ENCODE measurements around the gene NR2C2. TPM values are rescaled to one million over a fixed set of nuclear protein-coding genes. Genes with fewer than 3 reads are reported as not detected.
"Not testable (repeated sequence)": the region's sequence is repeated elsewhere in the genome, so short reads cannot be mapped to it uniquely, and the experiment has no call there.

Gene NR2C2
- total RNA-seq: 61.5 TPM
- 10 to 100 TPM in 3 of 4 donors, 1 to 10 TPM in 1; 9.3 to 13.8 (median 11.4) TPM for polyA plus RNA-seq

DNA sequence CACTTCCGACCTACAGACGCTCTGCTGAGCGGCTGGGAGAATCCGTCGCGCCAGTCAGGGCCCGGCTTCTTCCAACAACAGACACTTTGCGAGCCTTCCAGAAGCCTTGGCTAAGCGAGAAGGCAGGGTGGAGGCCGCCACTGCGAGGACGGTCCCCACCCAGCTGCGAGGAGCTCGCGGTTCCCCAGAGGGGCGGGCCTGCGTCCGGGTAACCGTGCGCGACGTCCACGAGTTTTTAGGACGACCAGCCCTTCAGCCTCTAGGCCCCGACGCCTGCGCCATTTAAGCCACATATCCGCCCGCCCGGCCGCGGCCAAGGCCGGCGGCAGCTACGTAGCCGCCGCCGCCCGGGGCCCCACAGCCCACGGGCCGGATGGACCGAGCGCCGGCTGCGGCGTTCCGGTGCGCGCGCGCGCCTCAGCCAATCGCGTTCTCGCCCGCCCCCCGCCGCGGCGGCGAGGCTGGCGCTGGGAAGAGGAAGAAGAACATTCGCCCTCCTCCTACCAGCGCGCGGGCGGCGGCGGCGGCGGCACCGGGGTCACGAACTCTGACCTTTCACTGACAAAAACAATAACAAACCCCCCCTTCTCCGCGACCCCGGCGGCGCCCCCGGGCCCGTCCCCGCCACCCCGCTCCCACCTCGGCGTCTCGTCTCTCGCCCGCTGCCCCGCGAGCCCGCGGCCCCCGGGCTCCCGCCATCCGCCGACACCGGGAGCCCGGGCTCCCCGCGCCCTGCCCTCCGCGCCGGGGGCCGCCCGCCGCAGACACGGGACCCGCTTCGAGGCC lies at the start of gene NR2C2:
NR2C2 (plus strand) TSS at position 484 of the 786 bp plus-strand sequence. CDS start 56,332 bp downstream, outside the sequence.
- H3K36me3 ChIP-seq (ENCODE audit: control insufficient read depth, insufficient read depth, low read length): peaks cover 24% of the 10 kb centered on the region
- peak; percentile 85 to 91 (median 90) for DNase-seq
- peaks cover 31% of the 10 kb centered on the region for H3K4me1 ChIP-seq (ENCODE audit: control insufficient read depth, insufficient read depth, low read length, poor library complexity, severe bottlenecking)
- peak; percentile 68 for ATAC-seq (ENCODE audit: low read depth in 2 of 2)
- Mint-ChIP-seq H3K4me3 (peak within 1 kb of the TSS; percentile 91 to 100 (median 99)), H3K9me3 (no peaks in the 10 kb centered on the region), H3K36me3 (peaks cover 14% of the 10 kb centered on the region), H3K4me1 (peaks cover 26 to 67% (median 45%) of the 10 kb centered on the region in 4 donors), H3K27ac (peak within 1 kb of the TSS; percentile 100), H3K27me3 (peaks cover 4% of the 10 kb centered on the region)
- H3K27me3 ChIP-seq (ENCODE audit: control insufficient read depth, insufficient read depth, low read length): no peaks in the 10 kb centered on the region
- peak within 1 kb of the TSS; percentile 89 for H3K4me3 ChIP-seq (ENCODE audit: low read depth, low read length)
- peak within 1 kb of the TSS; percentile 97 for H3K27ac ChIP-seq (ENCODE audit: insufficient read depth, low read length, poor library complexity, severe bottlenecking)
- H3K9me3 ChIP-seq (ENCODE audit: control insufficient read depth in 2 of 2, low read length in 2 of 2): no peaks in the 10 kb centered on the region

DNA sequence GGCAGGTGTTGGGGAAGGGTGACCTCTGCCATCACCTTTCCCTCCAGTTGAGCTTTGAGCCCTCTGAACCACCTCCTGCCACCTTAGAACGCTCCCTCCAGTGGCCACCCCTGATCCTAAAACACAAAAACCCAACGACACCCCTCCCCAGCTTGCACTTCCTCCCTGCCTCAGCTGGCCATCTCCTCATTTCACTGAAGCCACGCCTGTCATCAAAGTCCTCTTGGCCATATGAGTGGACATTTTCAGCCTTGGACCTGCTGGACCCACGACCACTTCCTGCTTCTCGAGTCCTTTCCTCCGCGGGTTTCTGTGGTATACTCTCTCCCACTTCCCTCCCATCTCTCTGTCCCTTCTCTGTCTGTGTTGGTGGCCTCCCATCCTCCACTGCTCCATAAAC lies 48.5 kb upstream of the NR2C2 start:
- DNase-seq: no peak
- no peak overlapping the region for H3K27ac Mint-ChIP-seq
- ATAC-seq (ENCODE audit: low read depth in 2 of 2): no peak
- no peaks in the 10 kb centered on the region for H3K36me3 ChIP-seq (ENCODE audit: control insufficient read depth, insufficient read depth, low read length)
- no peak overlapping the region for H3K4me3 ChIP-seq (ENCODE audit: low read depth, low read length)
- peaks cover 4% of the 10 kb centered on the region for H3K27me3 ChIP-seq (ENCODE audit: control insufficient read depth, insufficient read depth, low read length)
- no peaks in the 10 kb centered on the region for H3K36me3 Mint-ChIP-seq
- H3K9me3 Mint-ChIP-seq: peaks cover 0 to 3% (median 0%) of the 10 kb centered on the region in 7 donors
- peaks cover 0 to 2% (median 0%) of the 10 kb centered on the region in 4 donors for H3K4me1 Mint-ChIP-seq
- no peaks in the 10 kb centered on the region for H3K4me1 ChIP-seq (ENCODE audit: control insufficient read depth, insufficient read depth, low read length, poor library complexity, severe bottlenecking)
- peaks cover 20% of the 10 kb centered on the region for H3K27me3 Mint-ChIP-seq
- H3K9me3 ChIP-seq (ENCODE audit: control insufficient read depth in 2 of 2, low read length in 2 of 2): no peaks in the 10 kb centered on the region
- no peak overlapping the region for H3K4me3 Mint-ChIP-seq
- H3K27ac ChIP-seq (ENCODE audit: insufficient read depth, low read length, poor library complexity, severe bottlenecking): no peak overlapping the region

DNA sequence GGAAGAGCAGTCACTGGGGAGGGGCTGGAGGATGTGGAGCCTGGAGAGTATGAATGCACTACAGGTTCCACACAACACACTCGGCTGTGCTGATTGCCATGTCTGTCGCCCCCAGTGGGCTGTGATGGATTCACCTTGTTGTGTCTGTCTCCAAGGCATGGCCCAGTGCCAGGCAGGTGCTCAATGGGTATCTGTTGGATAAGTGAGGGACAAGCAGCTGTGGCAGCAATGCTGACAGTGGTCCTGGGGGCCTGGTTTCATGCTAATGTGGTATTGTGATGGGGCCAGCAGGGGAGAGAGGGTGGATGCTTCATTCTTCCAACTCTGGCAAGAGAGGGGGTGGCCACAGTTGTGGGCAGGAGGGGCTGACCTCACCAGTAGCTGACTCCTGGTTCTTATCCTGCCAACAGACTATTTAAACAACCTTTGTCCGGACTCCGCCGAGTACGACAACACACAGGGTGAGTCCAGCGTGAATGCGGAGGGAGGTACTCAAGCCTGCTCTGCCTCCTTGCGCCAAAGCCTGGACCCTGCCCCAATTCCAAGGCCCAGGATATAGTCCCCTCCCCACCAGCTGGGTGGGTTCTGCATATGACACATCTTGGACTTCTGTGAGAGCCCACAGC lies 47.3 kb upstream of the NR2C2 start:
- Mint-ChIP-seq H3K4me1 (peaks cover 0 to 2% (median 0%) of the 10 kb centered on the region in 4 donors), H3K4me3 (peak overlapping the region in 1 of 4 donors; percentile 11), H3K27ac (no peak overlapping the region), H3K9me3 (peaks cover 0 to 3% (median 2%) of the 10 kb centered on the region in 7 donors), H3K36me3 (no peaks in the 10 kb centered on the region), H3K27me3 (peaks cover 12% of the 10 kb centered on the region)
- Histone ChIP-seq H3K9me3 (ENCODE audit: control insufficient read depth in 2 of 2, low read length in 2 of 2) (no peaks in the 10 kb centered on the region), H3K36me3 (ENCODE audit: control insufficient read depth, insufficient read depth, low read length) (no peaks in the 10 kb centered on the region), H3K4me1 (ENCODE audit: control insufficient read depth, insufficient read depth, low read length, poor library complexity, severe bottlenecking) (no peaks in the 10 kb centered on the region), H3K4me3 (ENCODE audit: low read depth, low read length) (no peak overlapping the region), H3K27ac (ENCODE audit: insufficient read depth, low read length, poor library complexity, severe bottlenecking) (no peak overlapping the region), H3K27me3 (ENCODE audit: control insufficient read depth, insufficient read depth, low read length) (peaks cover 4% of the 10 kb centered on the region)
- ATAC-seq (ENCODE audit: low read depth in 2 of 2) (no peak), DNase-seq (no peak)

DNA sequence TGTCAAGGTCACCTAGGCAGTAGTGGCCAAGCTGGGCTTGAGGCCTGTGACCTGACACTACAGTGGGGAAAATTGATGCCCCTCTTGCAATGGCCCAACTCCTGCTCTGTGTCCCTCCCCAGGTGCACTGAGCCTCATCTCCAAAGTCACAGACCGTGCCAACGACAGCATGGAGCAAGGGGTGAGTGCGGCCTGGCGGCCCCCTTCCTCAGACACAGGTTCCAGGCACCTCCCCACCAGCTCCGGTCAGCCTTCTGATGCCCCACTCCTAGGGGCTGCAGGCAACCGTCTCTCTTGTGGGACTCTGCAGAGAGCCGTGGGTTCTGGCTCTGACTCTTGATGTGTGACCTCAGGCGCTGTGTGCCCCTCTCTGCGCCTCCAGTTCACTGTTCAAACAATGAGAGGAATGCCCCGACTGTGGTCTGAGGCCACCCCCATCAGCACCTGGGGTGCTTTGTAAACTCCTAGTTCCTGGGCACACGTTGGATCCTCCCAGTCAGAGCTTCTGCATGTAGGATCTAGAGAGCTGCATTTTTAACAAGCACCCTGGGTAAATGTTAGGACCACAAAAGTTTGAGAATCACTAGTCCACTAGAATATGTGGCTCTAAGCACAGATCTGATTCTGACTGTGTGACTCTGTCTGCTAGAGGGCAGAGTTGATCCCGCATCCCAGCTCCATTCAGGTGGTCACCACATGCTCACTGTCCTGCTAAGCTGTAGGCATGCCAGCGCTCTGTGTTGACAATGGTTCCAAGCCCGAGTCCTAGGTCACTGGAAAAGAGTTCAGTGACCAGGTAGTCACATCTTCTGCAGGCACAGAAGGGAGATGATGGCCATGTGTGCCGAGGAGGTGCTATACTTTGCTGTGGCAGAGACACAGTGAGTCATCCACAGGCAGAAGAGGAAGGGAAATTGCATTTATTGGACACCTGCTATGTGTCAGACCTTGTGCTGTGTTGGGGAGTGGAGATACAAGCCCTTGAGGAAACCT lies 46.2 kb upstream of the NR2C2 start:
- no peak for DNase-seq
- no peak for ATAC-seq (ENCODE audit: low read depth in 2 of 2)
- no peaks in the 10 kb centered on the region for H3K27me3 ChIP-seq (ENCODE audit: control insufficient read depth, insufficient read depth, low read length)
- Mint-ChIP-seq H3K36me3 (no peaks in the 10 kb centered on the region), H3K4me3 (no peak overlapping the region), H3K4me1 (peaks cover 0 to 2% (median 0%) of the 10 kb centered on the region in 4 donors), H3K9me3 (peaks cover 0 to 9% (median 3%) of the 10 kb centered on the region in 7 donors), H3K27me3 (peaks cover 11% of the 10 kb centered on the region), H3K27ac (no peak overlapping the region)
- no peaks in the 10 kb centered on the region for H3K36me3 ChIP-seq (ENCODE audit: control insufficient read depth, insufficient read depth, low read length)
- no peak overlapping the region for H3K4me3 ChIP-seq (ENCODE audit: low read depth, low read length)
- no peak overlapping the region for H3K27ac ChIP-seq (ENCODE audit: insufficient read depth, low read length, poor library complexity, severe bottlenecking)
- H3K9me3 ChIP-seq (ENCODE audit: control insufficient read depth in 2 of 2, low read length in 2 of 2): no peaks in the 10 kb centered on the region
- no peaks in the 10 kb centered on the region for H3K4me1 ChIP-seq (ENCODE audit: control insufficient read depth, insufficient read depth, low read length, poor library complexity, severe bottlenecking)

DNA sequence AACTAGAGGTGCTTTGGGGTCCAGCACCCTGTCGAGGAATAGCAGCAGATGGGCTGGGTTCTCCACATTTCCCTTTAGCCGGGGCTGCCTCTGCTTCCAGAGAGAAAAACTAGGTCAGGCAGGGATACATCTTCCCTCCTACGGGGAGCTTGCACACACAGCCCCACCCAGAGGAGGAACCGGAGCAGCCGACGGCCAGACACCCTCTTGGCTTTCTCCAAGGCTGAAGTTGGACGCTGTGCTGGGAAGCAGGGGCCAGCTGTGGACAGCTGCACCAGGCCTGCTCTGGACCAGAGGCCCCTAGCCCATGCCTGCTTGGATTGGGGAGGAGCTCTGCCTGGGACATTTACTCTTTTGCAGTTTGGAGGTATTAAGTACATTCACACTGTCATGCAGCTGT lies 44.7 kb upstream of the NR2C2 start:
- H3K4me3 ChIP-seq (ENCODE audit: low read depth, low read length): no peak overlapping the region
- H3K4me1 ChIP-seq (ENCODE audit: control insufficient read depth, insufficient read depth, low read length, poor library complexity, severe bottlenecking): no peaks in the 10 kb centered on the region
- Mint-ChIP-seq H3K27ac (no peak overlapping the region), H3K36me3 (no peaks in the 10 kb centered on the region), H3K4me1 (peaks cover 0 to 2% (median 0%) of the 10 kb centered on the region in 4 donors), H3K27me3 (peaks cover 18% of the 10 kb centered on the region), H3K4me3 (no peak overlapping the region), H3K9me3 (peaks cover 0 to 9% (median 3%) of the 10 kb centered on the region in 7 donors)
- no peak for DNase-seq
- no peak overlapping the region for H3K27ac ChIP-seq (ENCODE audit: insufficient read depth, low read length, poor library complexity, severe bottlenecking)
- H3K36me3 ChIP-seq (ENCODE audit: control insufficient read depth, insufficient read depth, low read length): no peaks in the 10 kb centered on the region
- H3K27me3 ChIP-seq (ENCODE audit: control insufficient read depth, insufficient read depth, low read length): peaks cover 3% of the 10 kb centered on the region
- H3K9me3 ChIP-seq (ENCODE audit: control insufficient read depth in 2 of 2, low read length in 2 of 2): no peaks in the 10 kb centered on the region
- ATAC-seq (ENCODE audit: low read depth in 2 of 2): no peak

DNA sequence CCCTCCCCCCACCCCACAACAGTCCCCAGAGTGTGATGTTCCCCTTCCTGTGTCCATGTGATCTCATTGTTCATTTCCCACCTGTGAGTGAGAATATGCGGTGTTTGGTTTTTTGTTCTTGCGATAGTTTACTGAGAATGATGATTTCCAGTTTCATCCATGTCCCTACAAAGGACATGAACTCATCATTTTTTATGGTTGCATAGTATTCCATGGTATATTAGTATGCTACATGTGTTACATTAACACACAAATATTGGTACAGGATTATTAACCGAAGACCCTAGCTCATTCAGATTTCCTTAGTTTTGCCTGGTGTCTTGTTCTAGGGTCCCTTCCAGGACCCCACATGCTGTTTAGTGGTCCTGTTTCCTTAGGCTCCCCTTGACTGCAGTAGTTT lies 43.9 kb upstream of the NR2C2 start:
- H3K4me1 ChIP-seq (ENCODE audit: control insufficient read depth, insufficient read depth, low read length, poor library complexity, severe bottlenecking); H3K4me3 ChIP-seq (ENCODE audit: low read depth, low read length); H3K36me3 Mint-ChIP-seq; H3K27me3 ChIP-seq (ENCODE audit: control insufficient read depth, insufficient read depth, low read length); DNase-seq; H3K4me1 Mint-ChIP-seq; H3K27ac Mint-ChIP-seq; ATAC-seq (ENCODE audit: low read depth in 2 of 2); H3K36me3 ChIP-seq (ENCODE audit: control insufficient read depth, insufficient read depth, low read length); H3K27ac ChIP-seq (ENCODE audit: insufficient read depth, low read length, poor library complexity, severe bottlenecking); H3K9me3 ChIP-seq (ENCODE audit: control insufficient read depth in 2 of 2, low read length in 2 of 2); H3K4me3 Mint-ChIP-seq; H3K9me3 Mint-ChIP-seq: not testable (repeated sequence)
- H3K27me3 Mint-ChIP-seq: peaks cover 18% of the 10 kb centered on the region

DNA sequence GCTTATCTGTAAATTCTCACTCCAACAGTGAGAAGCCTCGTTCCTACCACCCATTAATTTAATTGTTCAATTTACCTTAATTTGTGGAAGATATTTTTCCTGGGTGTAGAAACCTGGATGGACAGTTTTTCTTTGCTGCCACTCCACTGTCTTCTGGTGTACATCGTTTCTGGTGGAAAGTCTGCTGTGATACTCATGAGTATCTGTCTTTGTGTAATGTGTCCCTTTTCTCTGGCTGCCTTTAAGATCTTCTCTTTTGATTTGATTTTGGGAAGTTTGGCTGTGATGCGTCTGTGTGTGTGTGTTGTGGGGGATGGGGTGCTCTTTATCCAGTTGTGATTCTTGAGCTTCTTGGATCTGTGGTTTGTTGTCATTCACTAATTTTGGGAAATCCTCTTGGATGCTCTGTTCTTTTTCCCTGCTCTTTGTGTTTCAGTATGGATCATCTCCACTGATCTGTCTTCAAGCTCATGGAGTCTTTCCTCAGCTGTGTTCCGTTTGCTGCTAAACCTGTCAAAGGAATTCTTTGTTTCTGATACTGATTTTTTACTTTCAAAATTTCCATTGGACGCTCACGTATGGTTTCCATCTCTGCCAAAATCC lies 42.2 kb upstream of the NR2C2 start:
- no peaks in the 10 kb centered on the region for H3K36me3 ChIP-seq (ENCODE audit: control insufficient read depth, insufficient read depth, low read length)
- H3K4me3 Mint-ChIP-seq: no peak overlapping the region
- H3K9me3 ChIP-seq (ENCODE audit: control insufficient read depth in 2 of 2, low read length in 2 of 2): no peaks in the 10 kb centered on the region
- ATAC-seq (ENCODE audit: low read depth in 2 of 2) (no peak), DNase-seq (no peak)
- H3K4me3 ChIP-seq (ENCODE audit: low read depth, low read length): no peak overlapping the region
- no peaks in the 10 kb centered on the region for H3K36me3 Mint-ChIP-seq
- no peaks in the 10 kb centered on the region for H3K4me1 ChIP-seq (ENCODE audit: control insufficient read depth, insufficient read depth, low read length, poor library complexity, severe bottlenecking)
- H3K27me3 Mint-ChIP-seq: peaks cover 14% of the 10 kb centered on the region
- H3K27ac ChIP-seq (ENCODE audit: insufficient read depth, low read length, poor library complexity, severe bottlenecking): no peak overlapping the region
- peaks cover 0 to 9% (median 3%) of the 10 kb centered on the region in 7 donors for H3K9me3 Mint-ChIP-seq
- H3K27ac Mint-ChIP-seq: no peak overlapping the region
- H3K4me1 Mint-ChIP-seq: no peaks in the 10 kb centered on the region
- peaks cover 5% of the 10 kb centered on the region for H3K27me3 ChIP-seq (ENCODE audit: control insufficient read depth, insufficient read depth, low read length)

Measured in CD4-positive, CD25-positive, alpha-beta regulatory T cell (primary cell).